HUES64 (cell line): Measurements from ENCODE around the gene AGTRAP.

Experiments
- H3K27ac ChIP-seq: 2 replicates; pipeline ENCODE4 v1.7.0; 2013; ENCODE audit warnings: low read depth, low read length, inconsistent platforms
- H3K27me3 ChIP-seq: 2 replicates; pipeline ENCODE4 v1.6.1; 2013; ENCODE audit warnings: mild to moderate bottlenecking, low read length; ENCODE audit not compliant: insufficient read depth
- H3K36me3 ChIP-seq: 2 replicates; pipeline ENCODE4 v1.6.1; 2013; ENCODE audit warnings: mild to moderate bottlenecking, low read length; ENCODE audit not compliant: insufficient read depth
- H3K4me1 ChIP-seq: 2 replicates; pipeline ENCODE4 v1.6.1; 2013; ENCODE audit warnings: mild to moderate bottlenecking, low read length, moderate library complexity; ENCODE audit not compliant: insufficient read depth
- H3K4me3 ChIP-seq: 2 replicates; pipeline ENCODE4 v1.5.1; 2013; ENCODE audit warnings: mild to moderate bottlenecking, low read length, moderate library complexity
- H3K9ac ChIP-seq: 2 replicates; pipeline ENCODE4 v1.6.1; 2013; ENCODE audit warnings: mild to moderate bottlenecking, low read depth, low read length
- H3K9me3 ChIP-seq: 2 replicates; pipeline ENCODE4 v1.6.1; 2013; ENCODE audit warnings: low read depth, low read length; ENCODE audit not compliant: insufficient read depth
- WGBS: fragments of 150-250, 120-280 bp; methylation state at CpG from one replicate; pipeline ENCODE4 v1.1.7; 2013; ENCODE audit warnings: missing lambda C conversion rate; 5-methylcytosine and 5-hydroxymethylcytosine counted together

AGTRAP gene

GRCh38 chr1:11738783-11739182 is 2.8 kb downstream of the AGTRAP start:
- Histone ChIP-seq H3K9ac (no peak overlapping the region), H3K36me3 (no peaks in the 10 kb centered on the region), H3K4me3 (no peak overlapping the region), H3K4me1 (peaks cover 22% of the 10 kb centered on the region), H3K27ac (no peak overlapping the region), H3K9me3 (no peaks in the 10 kb centered on the region), H3K27me3 (no peaks in the 10 kb centered on the region)
- 92% methylated on average over 6 of the region's 6 CpGs for WGBS

- Histone ChIP-seq H3K4me3 (no peak overlapping the region), H3K9me3 (no peaks in the 10 kb centered on the region), H3K27ac (no peak overlapping the region), H3K9ac (no peak overlapping the region), H3K4me1 (peaks cover 19% of the 10 kb centered on the region), H3K36me3 (no peaks in the 10 kb centered on the region), H3K27me3 (no peaks in the 10 kb centered on the region)
- 79% methylated on average over 15 of the region's 15 CpGs for WGBS
Observed at GRCh38 chr1:11740258-11741192, 4.6 kb downstream of the AGTRAP start.

- Histone ChIP-seq H3K27me3 (no peaks in the 10 kb centered on the region), H3K27ac (no peak overlapping the region), H3K36me3 (peaks cover 9% of the 10 kb centered on the region), H3K4me1 (peaks cover 17% of the 10 kb centered on the region), H3K9ac (no peak overlapping the region), H3K9me3 (no peaks in the 10 kb centered on the region), H3K4me3 (no peak overlapping the region)
- WGBS, result 97% methylated on average over 4 of the region's 4 CpGs
Observed at GRCh38 chr1:11741482-11741881, 5.5 kb downstream of the AGTRAP start.

GRCh38 chr1:11741919-11742558 is 6.1 kb downstream of the AGTRAP start:
- H3K27ac ChIP-seq, result no peak overlapping the region
- peaks cover 14% of the 10 kb centered on the region for H3K4me1 ChIP-seq
- no peak overlapping the region for H3K9ac ChIP-seq
- 96% methylated on average over 5 of the region's 5 CpGs for WGBS
- no peaks in the 10 kb centered on the region for H3K27me3 ChIP-seq
- peaks cover 11% of the 10 kb centered on the region for H3K36me3 ChIP-seq
- H3K4me3 ChIP-seq, result no peak overlapping the region
- H3K9me3 ChIP-seq, result no peaks in the 10 kb centered on the region

GRCh38 chr1:11744287-11744686 is 8.4 kb downstream of the AGTRAP start:
- no peak overlapping the region for H3K4me3 ChIP-seq
- no peak overlapping the region for H3K27ac ChIP-seq
- no peaks in the 10 kb centered on the region for H3K9me3 ChIP-seq
- H3K4me1 ChIP-seq, result peaks cover 5% of the 10 kb centered on the region; the same call in 1 of the 2 replicates
- no peaks in the 10 kb centered on the region for H3K27me3 ChIP-seq
- peaks cover 21% of the 10 kb centered on the region for H3K36me3 ChIP-seq
- WGBS, result 90% methylated on average over 9 of the region's 9 CpGs
- no peak overlapping the region for H3K9ac ChIP-seq

GRCh38 chr1:11746092-11746491 is 10.2 kb downstream of the AGTRAP start:
- Histone ChIP-seq H3K4me3 (no peak overlapping the region), H3K9me3 (no peaks in the 10 kb centered on the region), H3K4me1 (no peaks in the 10 kb centered on the region), H3K36me3 (peaks cover 38% of the 10 kb centered on the region), H3K27ac (no peak overlapping the region), H3K27me3 (no peaks in the 10 kb centered on the region), H3K9ac (no peak overlapping the region; the same call in 1 of the 2 replicates)
- WGBS, result 97% methylated on average over 6 of the region's 6 CpGs

- no peak overlapping the region for H3K27ac ChIP-seq
- no peak overlapping the region for H3K9ac ChIP-seq
- no peak overlapping the region for H3K4me3 ChIP-seq
- 89% methylated on average over 20 of the region's 20 CpGs for WGBS
- peaks cover 39% of the 10 kb centered on the region for H3K36me3 ChIP-seq
- H3K4me1 ChIP-seq, result no peaks in the 10 kb centered on the region
- no peaks in the 10 kb centered on the region for H3K9me3 ChIP-seq
- H3K27me3 ChIP-seq, result no peaks in the 10 kb centered on the region
Observed at GRCh38 chr1:11746795-11747487, 11.0 kb downstream of the AGTRAP start.

GRCh38 chr1:11748294-11749202 is 12.6 kb downstream of the AGTRAP start:
- 95% methylated on average over 27 of the region's 27 CpGs for WGBS
- Histone ChIP-seq H3K27me3 (no peaks in the 10 kb centered on the region), H3K4me1 (peaks cover 7% of the 10 kb centered on the region), H3K27ac (no peak overlapping the region), H3K9me3 (no peaks in the 10 kb centered on the region), H3K36me3 (peaks cover 39% of the 10 kb centered on the region), H3K9ac (no peak overlapping the region), H3K4me3 (no peak overlapping the region)

- H3K4me1 ChIP-seq, result peaks cover 13% of the 10 kb centered on the region
- 82% methylated on average over 9 of the region's 9 CpGs for WGBS
- peaks cover 39% of the 10 kb centered on the region for H3K36me3 ChIP-seq
- no peak overlapping the region for H3K27ac ChIP-seq
- H3K4me3 ChIP-seq, result no peak overlapping the region
- no peaks in the 10 kb centered on the region for H3K27me3 ChIP-seq
- no peak overlapping the region for H3K9ac ChIP-seq
- no peaks in the 10 kb centered on the region for H3K9me3 ChIP-seq
Observed at GRCh38 chr1:11749203-11749689, 13.3 kb downstream of the AGTRAP start.

- H3K4me3 ChIP-seq, result no peak overlapping the region
- H3K27ac ChIP-seq, result no peak overlapping the region
- peaks cover 39% of the 10 kb centered on the region for H3K36me3 ChIP-seq
- 93% methylated on average over 15 of the region's 15 CpGs for WGBS
- no peaks in the 10 kb centered on the region for H3K9me3 ChIP-seq
- peaks cover 13% of the 10 kb centered on the region for H3K4me1 ChIP-seq
- no peaks in the 10 kb centered on the region for H3K27me3 ChIP-seq
- no peak overlapping the region for H3K9ac ChIP-seq
Observed at GRCh38 chr1:11749996-11750395, 14.1 kb downstream of the AGTRAP start.
